Mesothelial cell of epicardium (in vitro differentiated cells): Measurements from ENCODE around the gene FOSB. TPM values are rescaled to one million over a fixed set of nuclear protein-coding genes. Genes with fewer than 3 reads are reported as not detected.

Experiments
- DNase-seq, 2 experiments: peaks; one replicate each; pipeline ENCODE4 v3.0.0; 2021; ENCODE audit warnings: low spot score in 2 of 2; ENCODE audit not compliant: unreplicated experiment in 2 of 2
- H3K27ac Mint-ChIP-seq: 2 replicates; pipeline ENCODE4 v1.8.0; 2021; ENCODE audit warnings: mixed read lengths
- H3K27me3 Mint-ChIP-seq: 2 replicates; pipeline ENCODE4 v1.8.0; 2021; ENCODE audit warnings: low read depth, mixed read lengths
- H3K36me3 Mint-ChIP-seq: 2 replicates; pipeline ENCODE4 v1.8.0; 2021; ENCODE audit warnings: mixed read lengths
- H3K4me1 Mint-ChIP-seq: 2 replicates; pipeline ENCODE4 v1.8.0; 2021; ENCODE audit warnings: mixed read lengths
- H3K4me3 Mint-ChIP-seq: 2 replicates; pipeline ENCODE4 v1.8.0; 2021; ENCODE audit warnings: mild to moderate bottlenecking, moderate library complexity, mixed read lengths
- H3K9me3 Mint-ChIP-seq: 2 replicates; pipeline ENCODE4 v1.8.0; 2021; ENCODE audit warnings: mixed read lengths
- CTCF ChIP-seq: fragments of 200-600 bp; sonication (generic); IDR thresholded peaks from one replicate; pipeline ENCODE4 v1.5.0; 2021; ENCODE audit warnings: antibody characterized with exemption; ENCODE audit not compliant: unreplicated experiment
- total RNA-seq: library from RNA; stranded (reverse); gene quantifications from 3 replicates; pipeline ENCODE4 v1.2.1, GENCODE V29; 2021

Gene FOSB
- total RNA-seq, 1 donor from 2014 or later = 272 TPM

- H3K36me3 Mint-ChIP-seq = no peaks in the 10 kb centered on the region
- peak; percentile 78 to 88 for DNase-seq
- peaks cover 35% of the 10 kb centered on the region for H3K4me1 Mint-ChIP-seq
- no peak for TF ChIP-seq CTCF
- peak overlapping the region; percentile 64 for H3K4me3 Mint-ChIP-seq
- peak overlapping the region; percentile 95 for H3K27ac Mint-ChIP-seq
- no peaks in the 10 kb centered on the region for H3K9me3 Mint-ChIP-seq
- no peaks in the 10 kb centered on the region for H3K27me3 Mint-ChIP-seq
Observed at GRCh38 chr19:45444318-45445041, 23.3 kb upstream of the FOSB start.

GRCh38 chr19:45445139-45445538, 22.7 kb upstream of the FOSB start:
- peak overlapping the region; percentile 64 for H3K4me3 Mint-ChIP-seq
- no peaks in the 10 kb centered on the region for H3K9me3 Mint-ChIP-seq
- peak overlapping the region; percentile 95 for H3K27ac Mint-ChIP-seq
- H3K4me1 Mint-ChIP-seq = peaks cover 38% of the 10 kb centered on the region
- no peaks in the 10 kb centered on the region for H3K27me3 Mint-ChIP-seq
- DNase-seq = no peak
- H3K36me3 Mint-ChIP-seq = no peaks in the 10 kb centered on the region
- TF ChIP-seq CTCF = no peak

GRCh38 chr19:45446295-45446694, 21.5 kb upstream of the FOSB start:
- no peak for TF ChIP-seq CTCF
- no peak for DNase-seq
- Mint-ChIP-seq H3K9me3 (no peaks in the 10 kb centered on the region), H3K27ac (peak overlapping the region; percentile 56), H3K27me3 (no peaks in the 10 kb centered on the region), H3K4me3 (no peak overlapping the region), H3K36me3 (no peaks in the 10 kb centered on the region), H3K4me1 (peaks cover 34% of the 10 kb centered on the region)

- Mint-ChIP-seq H3K9me3 (no peaks in the 10 kb centered on the region), H3K4me3 (no peak overlapping the region), H3K4me1 (peaks cover 39% of the 10 kb centered on the region), H3K36me3 (no peaks in the 10 kb centered on the region), H3K27me3 (no peaks in the 10 kb centered on the region), H3K27ac (peak overlapping the region; percentile 71)
- TF ChIP-seq CTCF = no peak
- DNase-seq = no peak
Observed at GRCh38 chr19:45446944-45447343, 20.9 kb upstream of the FOSB start.

- no peaks in the 10 kb centered on the region for H3K36me3 Mint-ChIP-seq
- H3K27me3 Mint-ChIP-seq = no peaks in the 10 kb centered on the region
- H3K9me3 Mint-ChIP-seq = no peaks in the 10 kb centered on the region
- TF ChIP-seq CTCF = no peak
- peak overlapping the region; percentile 28 for H3K27ac Mint-ChIP-seq
- DNase-seq = no peak
- peaks cover 35% of the 10 kb centered on the region for H3K4me1 Mint-ChIP-seq
- H3K4me3 Mint-ChIP-seq = no peak overlapping the region
Observed at GRCh38 chr19:45448425-45448756, 19.4 kb upstream of the FOSB start.
